ENCODE results near the gene ALK.

ALK gene

DNA sequence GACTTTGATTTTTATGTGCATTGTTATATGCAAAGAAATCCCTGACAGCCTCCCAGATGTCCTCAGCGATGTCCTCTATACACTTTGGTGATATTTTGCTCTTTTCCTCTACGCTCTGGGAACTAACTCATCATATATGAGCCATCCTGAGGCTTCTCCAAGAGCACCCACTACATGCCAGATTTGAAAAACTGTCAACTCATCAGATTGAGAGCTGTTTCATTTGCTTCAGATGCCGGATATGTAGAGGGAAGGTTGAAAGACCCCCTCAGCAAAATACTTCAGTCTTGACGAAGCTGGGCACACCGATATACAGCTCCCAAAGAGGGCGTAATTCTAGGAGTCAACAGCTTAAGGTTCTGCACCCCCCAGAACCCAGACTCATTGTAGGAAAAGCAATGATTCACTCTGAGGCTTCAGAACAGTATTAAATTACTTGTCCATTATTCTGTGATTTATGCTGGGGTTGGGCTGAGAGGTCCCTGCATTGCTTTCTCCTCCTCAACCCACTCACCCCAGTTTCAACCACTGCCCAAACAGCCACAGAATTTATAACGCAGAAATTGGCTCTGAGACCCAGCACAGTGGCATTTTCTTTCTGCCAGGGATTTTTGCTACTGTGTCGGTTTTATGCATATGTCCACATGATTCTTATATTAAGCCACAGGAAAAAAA is 341.8 kb downstream of the ALK start:
- no peak for DNase-seq (ENCODE audit: low read depth in 2 of 2)

DNA sequence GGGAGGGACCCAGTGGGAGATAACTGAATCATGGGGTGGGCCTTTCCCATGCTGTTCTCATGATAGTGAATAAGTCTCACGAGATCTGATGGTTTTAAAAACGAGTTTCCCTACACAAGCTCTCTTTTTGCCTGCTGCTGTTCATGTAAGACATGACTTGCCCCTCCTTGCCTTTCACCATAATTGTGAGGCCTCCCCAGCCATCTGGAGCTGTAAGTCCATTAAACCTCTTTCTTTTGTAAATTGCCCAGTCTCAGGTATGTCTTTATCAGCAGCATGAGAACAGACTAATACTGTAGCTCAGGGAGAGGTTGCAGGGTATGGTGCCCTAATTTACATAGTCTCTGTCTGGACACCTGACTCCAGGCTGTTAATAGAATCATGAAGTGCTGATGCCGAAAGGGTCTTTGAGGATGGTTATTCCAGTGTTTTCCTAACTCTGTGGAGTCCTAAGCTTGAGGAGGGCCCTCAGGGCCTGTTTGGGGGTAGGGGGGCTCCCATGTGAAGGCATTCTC is 343.2 kb downstream of the ALK start:
- DNase-seq (ENCODE audit: low read depth in 2 of 2), result no peak

DNA sequence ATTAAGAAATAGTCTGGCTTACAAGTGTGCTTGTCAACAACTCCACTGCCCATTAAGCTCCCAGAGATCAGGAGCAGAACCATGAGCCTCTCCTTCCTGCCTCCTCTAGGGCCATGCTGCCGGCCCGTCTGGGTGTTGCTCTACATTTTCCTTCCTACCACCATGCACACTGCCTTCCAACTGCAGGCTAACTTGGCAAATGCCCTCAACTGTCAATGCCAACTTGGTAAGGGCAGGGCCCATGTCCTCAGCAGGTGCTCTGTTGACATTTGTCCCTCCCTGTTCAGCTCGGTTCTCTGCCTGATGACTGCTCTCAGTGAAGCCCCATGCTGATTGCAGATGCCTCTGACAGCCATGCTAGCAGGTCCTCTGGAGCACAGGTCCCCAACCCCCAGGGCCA is 345.2 kb downstream of the ALK start:
- no peak for DNase-seq (ENCODE audit: low read depth in 2 of 2)

DNA sequence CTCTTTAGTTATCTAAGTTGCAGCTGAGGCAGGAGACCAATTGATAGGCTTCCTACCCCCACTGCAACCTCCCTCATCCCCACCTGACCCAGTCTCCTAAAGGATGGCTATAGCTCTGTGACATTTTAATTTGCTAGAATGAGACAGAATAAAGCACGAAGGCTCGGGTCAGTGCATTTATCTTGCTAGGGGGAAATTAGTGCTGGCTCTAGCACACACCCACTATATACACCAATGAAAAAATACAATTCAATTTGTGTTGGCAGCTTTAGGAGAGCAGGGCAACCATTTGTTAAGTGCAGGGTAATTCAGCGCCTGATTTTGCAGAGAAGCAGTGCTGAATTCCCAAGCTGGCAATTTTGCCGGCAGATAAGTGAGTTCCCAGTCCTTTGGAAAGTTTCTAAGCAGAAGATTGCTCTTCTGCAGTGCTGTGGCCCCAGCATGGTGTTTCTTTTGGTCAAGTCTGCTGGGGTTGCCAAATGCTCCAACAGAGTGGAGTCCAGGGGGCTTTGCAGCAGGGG is 346.0 kb downstream of the ALK start:
- DNase-seq (ENCODE audit: low read depth in 2 of 2), result no peak

DNA sequence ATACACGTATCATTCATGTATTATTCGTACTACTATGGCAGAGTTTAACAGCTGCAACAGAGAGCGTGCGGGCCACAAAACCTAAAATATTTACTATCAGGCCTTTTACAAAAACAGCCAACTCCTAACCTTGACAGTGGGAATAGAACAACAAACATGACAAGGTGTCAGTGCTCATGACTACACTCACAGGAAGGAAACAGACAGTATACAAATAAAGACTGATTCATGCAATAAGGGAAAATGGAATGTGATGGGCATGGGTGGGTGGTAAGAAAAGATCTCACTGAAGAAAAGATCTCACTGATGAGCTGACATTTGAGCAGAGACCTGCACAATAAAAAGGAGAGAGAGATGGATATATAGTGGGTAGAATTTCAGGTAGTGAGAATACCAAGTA is 347.8 kb downstream of the ALK start:
- no peak for DNase-seq (ENCODE audit: low read depth in 2 of 2)

DNA sequence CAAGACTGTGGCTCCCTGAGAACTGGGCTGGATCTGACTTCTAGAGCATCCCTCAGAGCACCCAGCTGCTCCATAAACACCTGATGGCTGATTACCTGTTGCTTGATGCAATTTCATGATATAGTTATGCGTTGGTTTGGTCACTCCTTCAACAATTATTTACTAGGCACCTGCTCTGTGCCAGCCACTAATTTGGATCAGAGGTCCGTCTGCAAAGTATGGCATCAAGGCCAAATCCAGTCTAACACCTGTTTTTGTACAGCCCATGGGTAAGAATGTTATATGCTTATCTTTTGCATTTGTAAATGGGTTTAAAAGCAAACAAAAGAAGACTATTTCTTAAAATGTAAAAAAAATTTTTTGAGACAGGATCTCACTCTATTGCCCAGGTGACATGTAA is 348.2 kb downstream of the ALK start:
- DNase-seq (ENCODE audit: low read depth in 2 of 2), result no peak

DNA sequence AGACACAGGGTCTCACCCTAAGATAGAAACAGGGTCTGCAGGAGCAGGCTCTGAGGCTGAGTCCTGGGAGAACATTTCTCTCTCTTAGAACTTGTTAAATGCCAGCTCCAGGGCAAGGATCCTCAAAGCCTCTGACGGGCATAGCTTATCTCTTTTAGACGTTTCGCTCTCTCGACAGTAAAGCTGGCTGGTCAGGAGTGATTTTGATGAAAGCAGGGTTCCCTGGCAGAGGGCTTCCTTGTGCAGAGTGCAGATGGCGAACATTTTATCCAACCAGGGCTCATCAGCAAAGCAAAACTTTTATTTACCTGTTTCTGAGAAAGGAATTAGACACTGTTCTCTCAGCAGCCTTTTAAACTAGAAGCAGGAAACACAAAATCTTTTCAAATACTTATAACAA is 350.8 kb downstream of the ALK start:
- DNase-seq (ENCODE audit: low read depth in 2 of 2), result no peak

DNA sequence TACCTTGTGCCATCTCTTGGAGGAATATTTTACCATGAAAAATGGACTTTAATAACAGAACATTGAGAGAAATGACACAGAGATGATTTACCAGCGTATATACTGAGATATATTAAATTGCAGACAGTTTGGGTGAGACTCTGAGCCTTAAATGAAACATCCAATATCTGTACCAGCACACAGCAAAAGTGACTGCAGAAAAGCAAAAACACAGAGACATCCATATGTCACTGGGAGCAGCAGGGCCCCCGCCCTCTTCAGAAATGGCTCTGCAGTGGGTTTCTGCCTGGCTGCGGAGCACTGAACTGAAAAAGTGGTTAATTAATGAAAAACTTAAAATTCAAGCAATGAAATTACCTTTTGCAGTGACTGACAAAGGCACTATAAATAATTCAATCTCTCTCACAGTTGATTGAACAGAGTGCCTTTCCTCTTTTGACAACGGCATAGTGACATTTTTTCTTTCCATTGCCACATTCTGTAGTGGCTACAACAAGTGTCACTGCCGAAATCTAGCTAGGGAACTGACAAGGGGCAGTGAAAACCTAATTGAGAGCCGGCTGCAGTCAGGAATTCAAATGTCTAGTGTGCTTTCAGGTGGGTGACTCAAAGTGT is 353.4 kb downstream of the ALK start:
- DNase-seq (ENCODE audit: low read depth in 2 of 2), result no peak

DNA sequence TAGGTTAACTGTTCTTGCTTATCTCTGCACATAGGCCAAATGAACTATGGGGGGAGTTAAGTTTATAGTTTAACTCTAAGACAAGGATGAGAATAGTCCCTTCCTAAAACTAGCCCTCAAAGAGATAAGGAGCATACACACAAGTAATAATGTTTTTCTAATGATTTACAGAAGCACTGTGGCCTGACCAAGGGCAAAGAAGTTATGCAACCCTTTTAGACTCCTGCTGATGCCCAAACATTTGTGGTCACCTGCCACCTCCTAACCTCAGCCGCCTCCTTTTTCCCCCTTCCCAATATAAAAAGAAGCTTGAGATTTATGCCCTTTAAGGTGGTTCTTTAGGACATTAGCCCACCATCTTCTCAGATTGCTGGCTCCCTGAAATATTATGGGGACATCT is 357.7 kb downstream of the ALK start:
- DNase-seq (ENCODE audit: low read depth in 2 of 2), result no peak

DNA sequence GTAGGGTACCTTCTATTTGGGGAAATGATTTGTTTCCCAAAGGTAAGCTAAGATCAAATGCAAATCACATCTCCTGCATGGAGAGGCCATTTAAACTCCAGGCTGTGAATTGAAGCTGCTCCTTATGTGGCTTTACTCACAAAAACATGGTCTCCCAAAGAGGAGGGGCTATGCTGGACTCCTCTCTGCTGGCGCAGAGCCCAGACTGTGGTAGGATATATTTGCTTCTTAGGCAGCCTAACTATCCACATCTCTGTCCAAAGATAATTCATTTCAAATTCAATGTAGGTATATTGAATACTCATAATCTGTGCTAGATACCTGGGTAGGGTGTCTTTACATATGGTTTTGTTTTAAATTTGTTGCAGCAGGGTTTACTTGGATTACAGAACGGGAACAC is 358.5 kb downstream of the ALK start:
- DNase-seq (ENCODE audit: low read depth in 2 of 2), result no peak

DNA sequence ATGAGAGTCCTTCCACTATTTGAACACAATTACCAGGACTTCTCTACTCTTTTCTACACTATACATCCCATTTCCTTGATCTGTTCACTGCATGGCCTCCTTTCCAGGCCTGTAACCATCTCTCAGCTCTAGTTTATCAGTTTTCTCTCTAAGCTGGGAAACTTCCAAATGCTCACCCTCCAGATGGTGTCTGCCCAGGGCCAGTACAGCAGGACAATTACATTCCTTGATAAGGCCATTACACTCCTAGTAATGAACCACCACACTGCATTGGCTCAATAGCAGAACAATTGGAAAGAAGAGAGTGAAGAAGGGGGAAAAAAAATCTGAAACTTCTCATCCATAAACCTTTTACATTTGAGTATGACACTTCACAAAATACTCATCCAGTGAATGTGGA is 359.1 kb downstream of the ALK start:
- DNase-seq (ENCODE audit: low read depth in 2 of 2), result no peak

DNA sequence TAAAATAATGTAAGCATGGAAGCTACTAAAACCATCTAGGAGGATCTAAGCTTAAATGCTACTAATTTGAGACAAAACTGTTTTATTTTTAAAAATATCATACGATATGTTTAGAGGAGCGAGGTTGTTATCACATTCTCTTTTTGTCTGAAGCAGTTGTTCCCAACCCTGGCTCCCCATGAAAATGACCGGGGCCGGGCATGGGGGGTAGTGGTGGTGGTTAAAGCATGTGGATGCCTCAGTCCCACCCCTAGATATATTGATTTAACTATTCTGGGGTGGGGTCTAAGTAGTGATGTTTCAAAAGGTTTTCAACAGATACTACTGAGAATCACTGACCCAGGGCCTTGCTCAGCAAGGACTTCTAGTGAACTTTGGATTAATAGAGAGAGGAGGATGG is 359.8 kb downstream of the ALK start:
- DNase-seq (ENCODE audit: low read depth in 2 of 2), result no peak

DNA sequence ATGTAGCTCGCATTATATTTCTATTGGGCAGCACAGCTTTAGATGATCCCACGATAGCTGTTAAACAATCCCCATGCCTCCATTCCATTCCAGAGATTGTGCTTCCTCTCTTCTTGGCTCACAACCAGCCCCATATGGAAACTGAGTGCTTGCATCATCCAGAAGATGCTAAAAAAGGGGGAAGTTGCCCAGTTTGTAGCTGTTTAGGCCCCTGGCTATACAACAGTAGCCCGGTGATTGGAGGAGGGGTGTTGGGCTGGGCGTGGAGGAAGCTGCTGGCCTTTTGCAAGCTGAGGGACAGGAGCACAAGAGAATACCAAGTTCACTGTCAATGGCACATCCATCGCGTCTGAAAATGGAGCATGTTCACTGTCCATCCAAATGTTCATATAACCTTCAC is 360.2 kb downstream of the ALK start:
- DNase-seq (ENCODE audit: low read depth in 2 of 2), result no peak

DNA sequence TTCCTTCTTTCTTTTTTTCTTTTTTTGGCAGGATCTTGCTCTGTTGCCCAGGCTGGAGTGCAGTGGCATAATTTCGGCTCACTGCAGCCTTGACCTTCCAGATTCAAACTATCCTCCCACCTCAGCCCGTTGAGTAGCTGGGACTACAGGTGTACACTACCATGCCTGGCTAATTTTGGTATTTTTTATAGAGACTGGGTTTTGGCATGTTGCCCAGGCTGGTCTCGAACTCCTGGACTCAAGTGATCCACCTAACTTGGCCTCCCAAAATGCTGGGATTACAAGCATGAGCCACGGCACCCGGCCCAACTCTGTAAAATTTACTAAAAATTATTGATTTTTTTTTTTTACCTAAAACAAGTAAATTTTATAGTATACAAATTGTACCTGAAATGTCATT is 360.8 kb downstream of the ALK start:
- no peak for DNase-seq (ENCODE audit: low read depth in 2 of 2)

DNA sequence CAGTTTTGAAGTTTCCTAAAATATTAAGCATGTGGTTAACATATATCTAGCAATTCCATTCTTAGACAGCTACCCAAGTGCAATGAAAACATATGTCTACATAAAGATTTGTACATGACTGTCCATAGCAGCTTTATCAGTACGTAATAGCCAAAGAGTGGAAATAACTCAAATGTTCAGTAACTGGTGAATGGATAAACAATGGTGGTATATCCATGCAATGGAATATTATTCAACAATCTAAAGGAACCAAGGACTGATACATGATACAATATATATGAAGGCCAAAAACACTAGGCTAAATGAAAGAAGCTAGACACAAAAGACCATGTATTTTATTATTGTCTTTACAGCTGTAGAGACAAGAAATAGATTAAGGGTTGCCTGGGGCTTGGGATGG is 361.4 kb downstream of the ALK start:
- no peak for DNase-seq (ENCODE audit: low read depth in 2 of 2)

DNA sequence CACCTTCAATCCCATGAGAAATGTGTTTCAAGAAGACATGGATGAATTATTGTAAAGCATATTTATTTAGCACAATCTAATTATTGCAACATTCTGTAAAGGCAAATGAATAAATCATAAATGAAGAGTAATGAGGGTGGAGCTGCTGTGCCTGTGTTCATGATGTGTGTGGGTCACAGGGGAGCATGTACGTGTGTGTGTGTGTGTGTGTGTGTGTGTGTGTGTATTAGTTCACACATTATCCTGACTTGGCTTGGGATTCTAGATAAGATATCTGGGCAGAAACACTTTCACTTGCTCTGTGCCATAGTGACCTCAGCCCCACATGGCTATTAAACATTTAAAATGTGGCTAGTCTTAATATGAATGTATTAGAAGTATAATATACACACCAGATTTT is 361.8 kb downstream of the ALK start:
- no peak for DNase-seq (ENCODE audit: low read depth in 2 of 2)

DNA sequence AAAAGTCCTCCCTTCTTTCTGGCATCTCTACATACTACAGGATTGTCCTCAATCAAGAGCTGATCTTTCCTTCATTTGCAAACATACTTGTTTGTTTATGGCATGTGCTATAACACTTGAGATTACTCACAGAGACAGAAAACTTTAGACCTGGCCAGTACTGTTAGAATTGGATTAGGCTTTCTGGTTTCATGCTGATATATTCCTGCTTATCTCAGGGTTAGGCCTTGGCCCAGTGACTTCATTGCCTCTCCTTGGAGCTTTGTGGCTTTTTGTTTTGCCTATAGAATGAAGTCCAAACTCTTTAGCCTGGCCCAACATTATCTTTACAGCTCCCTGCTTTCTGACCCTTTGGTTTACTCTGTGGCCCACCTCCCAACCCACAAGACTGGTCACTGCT is 363.3 kb downstream of the ALK start:
- DNase-seq (ENCODE audit: low read depth in 2 of 2), result no peak

DNA sequence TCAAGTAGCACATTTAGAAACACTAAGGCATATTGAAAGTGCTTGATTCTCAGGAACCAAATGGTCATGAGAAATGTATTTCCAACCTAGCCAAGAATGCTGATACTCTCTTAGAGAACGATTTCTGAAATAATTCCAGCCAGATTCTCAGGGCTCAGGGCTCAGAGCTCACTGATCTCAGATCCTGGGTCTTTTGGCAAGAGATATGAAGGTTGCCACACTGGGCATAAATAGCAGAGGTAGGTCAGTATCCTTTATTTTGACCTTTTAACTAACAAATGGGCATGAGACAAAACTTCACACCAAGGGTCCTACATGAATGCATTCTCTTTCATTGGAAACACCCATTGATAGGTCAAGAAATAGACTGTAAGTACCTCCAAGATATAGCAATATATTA is 364.1 kb downstream of the ALK start:
- DNase-seq (ENCODE audit: low read depth in 2 of 2), result no peak

DNA sequence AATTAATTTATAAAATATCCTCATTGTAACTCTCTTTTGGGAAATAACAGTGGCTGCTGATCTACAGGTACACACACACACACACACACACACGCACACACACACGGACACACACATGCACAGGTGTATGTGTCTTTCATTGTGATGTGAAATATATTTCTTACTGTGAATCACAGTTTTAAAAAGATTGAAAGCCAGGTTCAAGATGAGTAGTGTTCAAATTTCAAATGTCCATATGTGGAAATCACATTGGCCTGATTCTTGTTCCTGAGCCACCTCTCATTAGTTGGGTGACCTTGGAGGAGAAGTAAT is 372.4 kb downstream of the ALK start:
- no peak for DNase-seq (ENCODE audit: low read depth in 2 of 2)

DNA sequence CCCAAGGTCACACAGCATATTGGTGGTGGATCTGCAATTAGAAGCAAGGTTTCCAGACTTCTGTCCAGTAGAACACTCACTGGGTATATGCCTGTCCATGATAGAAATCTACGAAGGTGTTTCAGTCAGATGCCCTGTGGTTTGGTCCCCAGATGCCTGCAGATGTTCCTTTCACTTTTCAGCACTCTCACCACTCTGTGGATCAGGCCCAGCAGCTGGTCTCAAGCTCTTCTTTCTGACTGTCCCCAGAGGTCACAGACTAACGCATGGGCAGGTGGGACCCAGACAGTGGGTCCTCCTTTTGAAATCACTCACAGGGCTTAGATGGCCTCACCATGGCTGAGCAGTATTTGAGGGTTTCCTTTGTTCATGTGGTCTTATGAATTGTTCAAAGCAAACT is 376.5 kb downstream of the ALK start:
- no peak for DNase-seq (ENCODE audit: low read depth in 2 of 2)

DNA sequence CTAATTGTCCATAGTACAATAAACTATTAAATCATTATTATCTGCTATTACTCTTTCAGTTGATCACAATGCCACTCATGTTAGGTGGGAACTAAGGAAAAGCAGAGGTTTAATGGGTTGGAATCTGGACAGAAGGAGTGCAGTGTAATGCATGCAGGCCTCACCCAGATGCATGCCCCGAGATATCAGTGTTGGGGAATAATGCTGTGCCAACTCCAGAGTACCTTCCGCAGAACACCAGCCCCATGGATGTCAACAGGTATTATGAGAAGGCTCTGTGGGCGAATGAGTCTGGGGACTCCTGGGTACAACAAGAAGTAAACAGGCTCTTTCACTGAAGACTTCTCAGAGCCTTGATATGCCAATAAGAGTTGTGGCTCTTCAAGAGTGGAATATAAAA is 377.4 kb downstream of the ALK start:
- DNase-seq (ENCODE audit: low read depth in 2 of 2), result no peak

DNA sequence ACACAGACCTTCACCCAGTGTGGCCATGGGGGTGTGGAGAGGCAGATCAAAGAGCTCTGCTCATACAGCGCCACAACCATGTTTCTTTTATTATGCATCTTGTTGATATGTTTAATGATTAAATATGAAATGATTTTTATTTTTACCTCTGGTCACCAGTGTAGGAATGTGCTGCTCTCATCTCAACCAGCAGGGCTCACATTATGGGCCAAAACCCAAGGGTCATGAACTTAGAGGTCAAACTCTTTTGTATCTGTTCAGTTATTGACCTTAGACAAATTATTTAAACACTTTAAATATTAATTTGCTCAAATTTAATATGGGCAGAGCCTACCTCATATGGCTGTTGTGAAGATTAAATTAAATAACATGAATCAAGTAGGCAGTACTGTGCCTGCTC is 386.2 kb downstream of the ALK start:
- no peak for DNase-seq (ENCODE audit: low read depth in 2 of 2)

DNA sequence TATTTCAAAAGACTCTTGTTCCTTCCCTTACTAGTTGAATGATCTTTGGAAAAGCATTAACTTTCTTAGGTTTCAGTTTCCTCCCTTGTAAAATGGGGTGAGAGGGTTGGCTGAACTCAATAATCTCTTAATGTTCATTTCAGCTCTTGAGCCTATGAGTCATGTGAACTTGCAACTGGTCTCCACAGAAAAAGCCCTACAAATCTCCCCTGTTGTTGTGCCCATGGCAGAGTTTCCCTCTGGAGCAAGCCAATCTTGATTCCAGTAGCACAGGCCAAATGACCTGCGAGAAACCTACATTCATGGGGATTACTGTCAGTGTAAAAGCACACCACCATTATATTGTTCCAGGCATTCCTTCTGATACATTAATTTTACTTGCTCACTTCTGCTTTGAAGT is 388.9 kb downstream of the ALK start:
- DNase-seq (ENCODE audit: low read depth in 2 of 2), result no peak

DNA sequence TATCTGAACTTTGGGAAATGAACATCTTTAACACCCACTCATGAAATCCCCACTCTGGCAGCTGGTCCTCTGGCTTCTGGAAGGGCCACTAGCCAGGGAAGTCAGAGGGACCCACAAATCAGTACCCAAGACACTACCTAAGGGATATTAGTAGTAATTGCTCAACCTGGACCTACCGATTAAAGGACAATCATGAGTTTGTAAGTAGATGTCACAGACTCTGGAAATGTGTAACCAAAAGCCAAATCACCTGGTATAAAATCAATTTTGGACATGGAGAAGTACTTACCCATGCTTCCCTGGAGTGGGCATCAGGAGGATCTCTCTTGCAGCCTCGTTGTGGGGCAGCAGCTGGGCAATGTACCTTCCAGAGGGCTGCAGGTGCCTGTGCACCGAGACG is 389.8 kb downstream of the ALK start:
- no peak for DNase-seq (ENCODE audit: low read depth in 2 of 2)
